GM21447 (cell line): Measurements from ENCODE around the gene ZNF438.

Source experiments
- ATAC-seq: cut with Tn5 transposase; IDR thresholded peaks from one replicate; pipeline ENCODE4 v1.9.1; 2021; ENCODE audit not compliant: unreplicated experiment

Gene ZNF438

GRCh38 chr10:30830315-30831230, 201.1 kb downstream of the ZNF438 start:
- no peak for ATAC-seq

- no peak for ATAC-seq
These were observed 201.8 kb downstream of the ZNF438 start for GRCh38 chr10:30829901-30830300.

GRCh38 chr10:30828680-30829079, 203.0 kb downstream of the ZNF438 start:
- ATAC-seq = no peak

GRCh38 chr10:30828164-30828563, 203.5 kb downstream of the ZNF438 start:
- ATAC-seq = no peak

- ATAC-seq = no peak
These were observed 204.0 kb downstream of the ZNF438 start for GRCh38 chr10:30827531-30828120.

- ATAC-seq = no peak
These were observed 205.0 kb downstream of the ZNF438 start for GRCh38 chr10:30826679-30827078.

GRCh38 chr10:30825495-30825894, 206.2 kb downstream of the ZNF438 start:
- no peak for ATAC-seq

GRCh38 chr10:30825022-30825421, 206.6 kb downstream of the ZNF438 start:
- ATAC-seq = no peak

- ATAC-seq = no peak
These were observed 208.0 kb downstream of the ZNF438 start for GRCh38 chr10:30823651-30824050.

- no peak for ATAC-seq
These were observed 208.8 kb downstream of the ZNF438 start for GRCh38 chr10:30822693-30823465.

GRCh38 chr10:30821994-30822692, 209.5 kb downstream of the ZNF438 start:
- ATAC-seq = no peak

- no peak for ATAC-seq
These were observed 210.2 kb downstream of the ZNF438 start for GRCh38 chr10:30821261-30821993.

- ATAC-seq = no peak
These were observed 211.2 kb downstream of the ZNF438 start for GRCh38 chr10:30820261-30820991.

GRCh38 chr10:30819341-30820181, 212.1 kb downstream of the ZNF438 start:
- no peak for ATAC-seq

- no peak for ATAC-seq
These were observed 212.8 kb downstream of the ZNF438 start for GRCh38 chr10:30818854-30819253.

- ATAC-seq = no peak
These were observed 213.5 kb downstream of the ZNF438 start for GRCh38 chr10:30818010-30818660.

GRCh38 chr10:30817541-30817940, 214.1 kb downstream of the ZNF438 start:
- no peak for ATAC-seq

- no peak for ATAC-seq
These were observed 214.9 kb downstream of the ZNF438 start for GRCh38 chr10:30816820-30817171.
